GM23248 (cell line): ENCODE data around the gene PDE3B.

Experiments used
- EZH2 ChIP-seq: fragments of 200-600 bp; sonication (generic); IDR thresholded peaks from 2 replicates; pipeline ENCODE4 v1.6.1; 2018; ENCODE audit warnings: antibody characterized with exemption, mild to moderate bottlenecking; ENCODE audit not compliant: insufficient read depth, poor library complexity, severe bottlenecking
- EZH2phosphoT487 ChIP-seq: fragments of 200-600 bp; sonication (generic); IDR thresholded peaks from 2 replicates; pipeline ENCODE4 v1.6.1; 2018; ENCODE audit warnings: antibody characterized with exemption, moderate library complexity, mild to moderate bottlenecking, low read depth; ENCODE audit not compliant: insufficient read depth

GRCh38 chr11:14655435-14655834 lies 11.8 kb downstream of the PDE3B start:
- TF ChIP-seq EZH2, result no peak
- TF ChIP-seq EZH2phosphoT487, result no peak
